NCI-H748 (cell line): Measurements from ENCODE around the gene SP7.
"Not testable (repeated sequence)": the region's sequence is repeated elsewhere in the genome, so short reads cannot be mapped to it uniquely, and the experiment has no call there.

Experiments used
- DNase-seq: peaks from one replicate; lab custom pipeline; 2025; ENCODE audit not compliant: unreplicated experiment; lab: John Stamatoyannopoulos, UW

SP7 gene

GRCh38 chr12:53336181-53336681 is at the start of gene SP7:
SP7 (minus strand) TSS chr12:53336354; CDS start chr12:53335646, 708 bp downstream.
- no peak for DNase-seq

- no peak for DNase-seq
Measured at GRCh38 chr12:53383258-53383657, 47.1 kb upstream of the SP7 start.

- peak; percentile 5 for DNase-seq
Measured at GRCh38 chr12:53381731-53382630, 45.8 kb upstream of the SP7 start.

GRCh38 chr12:53380794-53381730 is 44.9 kb upstream of the SP7 start:
- DNase-seq, result no peak

GRCh38 chr12:53380104-53380793 is 44.1 kb upstream of the SP7 start, which contains the start of gene SP1:
SP1 (plus strand) TSS chr12:53380176; CDS start chr12:53380292, 116 bp downstream.
- DNase-seq, result peak; percentile 93

GRCh38 chr12:53379389-53380103 is 43.4 kb upstream of the SP7 start:
- peak; percentile 100 for DNase-seq

- DNase-seq, result peak; percentile 36
Measured at GRCh38 chr12:53378724-53379388, 42.7 kb upstream of the SP7 start.

GRCh38 chr12:53378222-53378621 is 42.1 kb upstream of the SP7 start:
- no peak for DNase-seq

- DNase-seq, result no peak
Measured at GRCh38 chr12:53376747-53377146, 40.6 kb upstream of the SP7 start.

GRCh38 chr12:53374277-53374676 is 38.1 kb upstream of the SP7 start:
- DNase-seq, result not testable (repeated sequence)

- DNase-seq, result not testable (repeated sequence)
Measured at GRCh38 chr12:53373554-53374133, 37.5 kb upstream of the SP7 start.

- DNase-seq, result no peak
Measured at GRCh38 chr12:53365245-53365904, 29.2 kb upstream of the SP7 start.

- DNase-seq, result not testable (repeated sequence)
Measured at GRCh38 chr12:53361638-53362037, 25.5 kb upstream of the SP7 start.

GRCh38 chr12:53358836-53359419 is 22.8 kb upstream of the SP7 start:
- no peak for DNase-seq

- no peak for DNase-seq
Measured at GRCh38 chr12:53355121-53355520, 19.0 kb upstream of the SP7 start.

- no peak for DNase-seq
Measured at GRCh38 chr12:53353257-53353655, 17.1 kb upstream of the SP7 start.

GRCh38 chr12:53352331-53353256 is 16.4 kb upstream of the SP7 start:
- peak; percentile 73 for DNase-seq
